HPDE6-E6E7 (cell line): Measurements from ENCODE around the gene APOA5.
A peak's percentile ranks its signal among the peaks of the same experiment; 100 is the strongest.
"Not testable (repeated sequence)": the region's sequence is repeated elsewhere in the genome, so short reads cannot be mapped to it uniquely, and the experiment has no call there.

Experiments
- DNase-seq: peaks from one replicate; pipeline ENCODE4 v3.0.0; 2011; ENCODE audit warnings: missing footprints; ENCODE audit errors: extremely low spot score

APOA5 gene

DNA sequence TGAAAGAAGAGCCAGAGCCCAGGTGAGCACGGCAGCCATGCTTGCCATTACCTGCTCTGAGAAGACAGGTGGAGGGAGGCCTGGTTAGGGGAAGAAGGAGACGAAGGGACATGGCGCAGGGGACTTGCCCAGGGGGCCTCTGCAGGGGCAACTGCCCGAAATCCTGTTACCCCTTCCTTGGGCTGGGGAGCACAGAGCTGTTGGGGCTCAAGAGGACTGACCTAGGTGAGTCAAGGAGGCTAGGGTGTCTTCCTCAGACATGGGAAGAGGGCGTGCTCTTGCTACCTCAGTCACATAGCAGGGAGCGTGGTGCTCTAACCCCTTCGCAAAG, at the start of gene APOA5:
TSS of gene APOA5 (minus strand) at position 67 of the 331 bp plus-strand sequence. CDS start at position 48, 19 bp downstream.
- no peak for DNase-seq

GRCh38 chr11:116840746-116841296, 49.1 kb upstream of the APOA5 start:
- DNase-seq = no peak

GRCh38 chr11:116840224-116840745, 48.6 kb upstream of the APOA5 start:
- no peak for DNase-seq

DNA sequence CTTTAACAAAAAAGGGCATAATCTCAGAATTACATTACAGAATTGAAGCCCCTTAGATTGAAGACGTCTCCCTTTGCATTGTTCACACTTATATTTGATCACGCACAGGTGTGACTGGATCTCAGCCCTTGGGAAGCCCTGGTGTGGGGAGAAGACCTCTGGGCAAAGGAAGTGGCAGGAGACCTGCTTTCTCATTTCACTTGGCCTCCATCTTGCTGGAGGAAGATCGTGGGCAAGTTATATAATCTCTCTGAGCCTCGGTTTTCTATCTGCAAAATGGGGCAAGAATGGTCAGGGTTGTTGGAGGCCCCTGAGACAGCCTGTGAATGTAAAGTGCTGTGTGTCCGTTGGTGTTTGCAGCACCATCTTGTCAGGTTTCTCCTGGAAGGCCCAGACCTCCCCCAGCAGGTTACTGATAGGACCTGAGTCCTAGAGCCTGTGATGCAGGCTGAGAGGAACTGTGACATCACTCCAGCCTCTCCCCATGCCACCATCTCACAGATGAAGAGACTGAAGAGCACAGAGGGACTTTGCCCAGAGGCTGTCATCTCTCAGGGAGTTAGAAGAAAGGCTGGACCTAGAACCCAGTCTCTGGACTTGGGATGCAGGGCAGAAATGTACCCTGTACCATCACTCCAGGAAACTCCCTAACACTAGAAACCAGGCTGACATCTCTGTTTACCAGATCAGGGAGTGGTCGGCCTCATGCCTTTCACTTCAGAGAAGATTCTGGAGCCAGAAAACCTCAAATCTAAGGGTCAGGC, 46.8 kb upstream of the APOA5 start:
- DNase-seq = no peak

GRCh38 chr11:116837231-116838091, 45.8 kb upstream of the APOA5 start, which contains the start of gene APOA1:
TSS of gene APOA1 (minus strand) at chr11:116837622. CDS start at chr11:116837387, 235 bp downstream.
- no peak for DNase-seq

- DNase-seq = no peak
Observed at GRCh38 chr11:116836632-116836991, 44.9 kb upstream of the APOA5 start.

DNA sequence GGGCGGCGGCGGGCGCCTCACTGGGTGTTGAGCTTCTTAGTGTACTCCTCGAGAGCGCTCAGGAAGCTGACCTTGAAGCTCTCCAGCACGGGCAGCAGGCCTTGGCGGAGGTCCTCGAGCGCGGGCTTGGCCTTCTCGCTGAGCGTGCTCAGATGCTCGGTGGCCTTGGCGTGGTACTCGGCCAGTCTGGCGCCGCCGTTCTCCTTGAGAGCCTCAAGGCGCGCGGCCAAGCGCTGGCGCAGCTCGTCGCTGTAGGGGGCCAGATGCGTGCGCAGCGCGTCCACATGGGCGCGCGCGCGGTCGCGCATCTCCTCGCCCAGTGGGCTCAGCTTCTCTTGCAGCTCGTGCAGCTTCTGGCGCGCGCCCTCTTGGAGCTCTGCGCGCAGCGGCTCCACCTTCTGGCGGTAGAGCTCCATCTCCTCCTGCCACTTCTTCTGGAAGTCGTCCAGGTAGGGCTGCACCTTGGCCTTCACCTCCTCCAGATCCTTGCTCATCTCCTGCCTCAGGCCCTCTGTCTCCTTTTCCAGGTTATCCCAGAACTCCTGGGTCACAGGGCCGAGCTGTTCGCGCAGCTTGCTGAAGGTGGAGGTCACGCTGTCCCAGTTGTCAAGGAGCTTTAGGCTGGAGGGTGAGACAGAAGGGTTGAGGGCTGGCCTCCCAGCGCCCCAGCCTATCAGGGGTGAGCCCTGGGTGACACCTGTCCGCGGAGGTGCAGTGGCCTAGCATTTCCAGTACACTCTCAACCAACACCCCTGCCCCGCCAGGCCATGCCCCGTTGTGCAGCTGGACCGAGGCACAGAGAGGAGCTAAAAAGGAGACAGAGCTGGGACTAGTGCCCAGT, 44.3 kb upstream of the APOA5 start:
- DNase-seq = peak; percentile 79

DNA sequence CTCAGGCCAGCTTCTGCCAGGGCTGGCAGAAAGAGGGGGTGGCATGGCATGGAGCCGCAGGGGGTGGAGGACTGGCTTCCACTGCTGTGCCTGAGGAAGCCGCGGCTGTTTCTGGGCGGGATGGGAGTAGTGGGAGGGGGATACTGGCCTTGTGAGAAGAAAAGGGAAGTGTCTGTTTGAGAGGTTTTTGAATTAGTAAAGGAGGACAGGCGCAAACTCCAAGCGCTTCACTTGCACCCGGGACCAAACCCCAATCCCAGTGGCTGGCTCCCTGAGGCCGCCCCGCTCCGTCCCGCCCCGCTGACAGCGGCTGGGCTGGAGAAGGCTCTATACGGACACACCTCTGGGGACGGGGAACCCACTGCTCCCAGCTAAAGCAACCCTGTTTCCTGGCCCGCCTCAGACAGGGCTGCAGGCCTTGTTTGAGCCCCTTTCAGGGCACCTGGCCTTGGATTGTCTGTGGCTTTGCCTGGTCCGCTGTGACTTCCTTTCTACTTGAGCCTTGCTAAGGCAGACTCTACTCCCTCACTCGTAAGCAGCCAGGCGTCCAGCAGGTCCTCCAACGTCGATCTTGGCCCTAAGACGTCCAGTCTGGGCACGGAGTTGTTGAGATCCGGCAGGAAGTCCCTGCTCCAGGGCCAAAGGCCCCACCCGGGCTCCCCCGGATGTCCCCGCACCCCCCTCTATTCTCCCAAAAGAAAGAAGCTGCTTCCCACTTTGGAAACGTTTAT, 43.5 kb upstream of the APOA5 start:
- DNase-seq = no peak

GRCh38 chr11:116834535-116835041, 42.9 kb upstream of the APOA5 start:
- not testable (repeated sequence) for DNase-seq

DNA sequence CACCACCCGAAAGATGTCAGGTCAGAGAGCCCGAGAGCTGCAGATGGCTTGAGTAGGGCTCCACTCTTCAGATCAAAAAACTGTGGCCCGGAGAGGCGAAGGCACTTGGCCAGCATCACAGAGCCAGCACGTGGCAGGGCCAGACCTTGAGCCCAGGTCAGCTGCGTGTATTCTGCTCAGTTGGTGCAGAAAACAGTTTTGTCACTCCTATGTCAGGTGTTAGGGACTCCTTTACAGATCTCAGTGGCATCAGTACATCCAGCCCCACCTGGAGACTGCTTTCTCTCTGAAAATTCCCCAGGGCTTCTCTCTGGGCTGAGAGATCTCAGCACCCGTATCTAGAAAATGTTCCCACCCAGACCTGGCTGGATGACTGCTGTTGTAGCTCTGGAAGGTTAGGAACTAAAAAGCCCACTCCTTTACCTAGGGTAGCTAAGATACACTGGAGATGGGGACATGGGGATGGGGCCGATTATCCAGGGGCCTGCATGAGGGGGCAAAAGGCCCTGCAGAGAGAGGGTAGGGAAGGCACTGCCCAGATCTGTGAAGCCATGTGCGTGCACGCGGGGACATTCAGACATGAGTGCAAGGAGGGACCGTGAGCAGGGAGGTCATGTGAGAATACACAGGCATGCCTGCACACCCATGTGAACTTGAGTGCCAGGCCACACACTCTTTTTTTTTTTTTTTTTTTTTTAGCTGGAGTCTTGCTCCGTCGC, 42.3 kb upstream of the APOA5 start:
- no peak for DNase-seq

GRCh38 chr11:116833491-116833815, 41.8 kb upstream of the APOA5 start:
- DNase-seq = no peak

GRCh38 chr11:116832350-116833290, 40.9 kb upstream of the APOA5 start:
- no peak for DNase-seq

DNA sequence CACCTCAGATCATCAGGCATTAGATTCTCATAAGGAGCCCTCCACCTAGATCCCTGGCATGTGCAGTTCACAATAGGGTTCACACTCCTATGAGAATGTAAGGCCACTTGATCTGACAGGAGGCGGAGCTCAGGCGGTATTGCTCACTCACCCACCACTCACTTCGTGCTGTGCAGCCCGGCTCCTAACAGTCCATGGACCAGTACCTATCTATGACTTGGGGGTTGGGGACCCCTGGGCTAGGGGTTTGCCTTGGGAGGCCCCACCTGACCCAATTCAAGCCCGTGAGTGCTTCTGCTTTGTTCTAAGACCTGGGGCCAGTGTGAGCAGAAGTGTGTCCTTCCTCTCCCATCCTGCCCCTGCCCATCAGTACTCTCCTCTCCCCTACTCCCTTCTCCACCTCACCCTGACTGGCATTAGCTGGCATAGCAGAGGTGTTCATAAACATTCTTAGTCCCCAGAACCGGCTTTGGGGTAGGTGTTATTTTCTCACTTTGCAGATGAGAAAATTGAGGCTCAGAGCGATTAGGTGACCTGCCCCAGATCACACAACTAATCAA, 40.2 kb upstream of the APOA5 start:
- DNase-seq = no peak

- no peak for DNase-seq
Observed at GRCh38 chr11:116830184-116830912, 38.7 kb upstream of the APOA5 start.

- no peak for DNase-seq
Observed at GRCh38 chr11:116829525-116830183, 38.0 kb upstream of the APOA5 start, which contains the start of gene APOC3. TSS of gene APOC3 (plus strand) at chr11:116829907. CDS start at chr11:116830583, 676 bp downstream.

DNA sequence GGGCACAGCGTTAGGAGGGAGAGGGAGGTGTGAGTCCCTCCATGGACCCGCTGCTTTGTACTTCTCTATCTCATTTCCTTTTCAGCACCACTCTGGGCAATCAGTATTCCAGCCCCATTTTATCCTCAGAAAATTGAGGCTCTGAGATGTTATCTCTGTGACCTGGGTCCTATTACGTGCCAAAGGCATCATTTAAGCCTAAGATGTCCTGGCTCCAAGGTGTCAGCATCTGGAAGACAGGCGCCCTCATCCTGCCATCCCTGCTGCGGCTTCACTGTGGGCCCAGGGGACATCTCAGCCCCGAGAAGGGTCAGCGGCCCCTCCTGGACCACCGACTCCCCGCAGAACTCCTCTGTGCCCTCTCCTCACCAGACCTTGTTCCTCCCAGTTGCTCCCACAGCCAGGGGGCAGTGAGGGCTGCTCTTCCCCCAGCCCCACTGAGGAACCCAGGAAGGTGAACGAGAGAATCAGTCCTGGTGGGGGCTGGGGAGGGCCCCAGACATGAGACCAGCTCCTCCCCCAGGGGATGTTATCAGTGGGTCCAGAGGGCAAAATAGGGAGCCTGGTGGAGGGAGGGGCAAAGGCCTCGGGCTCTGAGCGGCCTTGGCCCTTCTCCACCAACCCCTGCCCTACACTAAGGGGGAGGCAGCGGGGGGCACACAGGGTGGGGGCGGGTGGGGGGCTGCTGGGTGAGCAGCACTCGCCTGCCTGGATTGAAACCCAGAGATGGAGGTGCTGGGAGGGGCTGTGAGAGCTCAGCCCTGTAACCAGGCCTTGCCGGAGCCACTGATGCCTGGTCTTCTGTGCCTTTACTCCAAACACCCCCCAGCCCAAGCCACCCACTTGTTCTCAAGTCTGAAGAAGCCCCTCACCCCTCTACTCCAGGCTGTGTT, 37.2 kb upstream of the APOA5 start:
- no peak for DNase-seq
